HG03558 (cell line): ENCODE measurements around the gene DAZ3.
"Not testable (repeated sequence)": the region's sequence is repeated elsewhere in the genome, so short reads cannot be mapped to it uniquely, and the experiment has no call there.

Source experiments
- ATAC-seq: cut with Tn5 transposase; IDR thresholded peaks from one replicate; pipeline ENCODE4 v1.9.1; 2021; ENCODE audit warnings: moderate number of reproducible peaks; ENCODE audit not compliant: unreplicated experiment; ENCODE audit errors: extremely low read depth

The DAZ3 gene, protein sequence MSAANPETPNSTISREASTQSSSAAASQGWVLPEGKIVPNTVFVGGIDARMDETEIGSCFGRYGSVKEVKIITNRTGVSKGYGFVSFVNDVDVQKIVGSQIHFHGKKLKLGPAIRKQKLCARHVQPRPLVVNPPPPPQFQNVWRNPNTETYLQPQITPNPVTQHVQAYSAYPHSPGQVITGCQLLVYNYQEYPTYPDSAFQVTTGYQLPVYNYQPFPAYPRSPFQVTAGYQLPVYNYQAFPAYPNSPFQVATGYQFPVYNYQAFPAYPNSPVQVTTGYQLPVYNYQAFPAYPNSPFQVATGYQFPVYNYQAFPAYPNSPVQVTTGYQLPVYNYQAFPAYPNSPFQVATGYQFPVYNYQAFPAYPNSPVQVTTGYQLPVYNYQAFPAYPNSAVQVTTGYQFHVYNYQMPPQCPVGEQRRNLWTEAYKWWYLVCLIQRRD

DNA sequence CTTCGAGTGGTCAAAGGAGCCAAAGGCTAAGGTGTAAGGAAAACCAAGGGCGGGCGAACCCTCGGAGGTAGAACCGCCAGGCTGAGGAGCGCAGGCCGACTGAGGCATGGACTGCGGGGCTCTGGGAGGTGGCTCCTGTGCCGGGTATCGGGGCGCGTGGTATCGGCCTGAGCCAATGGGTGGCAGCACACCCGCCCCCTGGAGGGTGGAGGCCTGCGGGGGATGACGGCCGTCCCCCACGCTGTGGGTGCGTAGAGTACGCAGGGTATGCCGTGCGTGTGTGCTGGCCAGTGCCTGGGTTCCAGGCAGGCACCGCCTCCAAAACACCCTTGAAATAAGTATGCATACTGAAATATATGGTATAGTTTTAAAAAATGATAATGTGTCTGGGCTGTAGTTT, at the start of gene DAZ3:
Gene DAZ3, minus strand, starts transcription at position 101 of the 400 bp plus-strand sequence. CDS start 208 bp downstream, outside the sequence.
- not testable (repeated sequence) for ATAC-seq

DNA sequence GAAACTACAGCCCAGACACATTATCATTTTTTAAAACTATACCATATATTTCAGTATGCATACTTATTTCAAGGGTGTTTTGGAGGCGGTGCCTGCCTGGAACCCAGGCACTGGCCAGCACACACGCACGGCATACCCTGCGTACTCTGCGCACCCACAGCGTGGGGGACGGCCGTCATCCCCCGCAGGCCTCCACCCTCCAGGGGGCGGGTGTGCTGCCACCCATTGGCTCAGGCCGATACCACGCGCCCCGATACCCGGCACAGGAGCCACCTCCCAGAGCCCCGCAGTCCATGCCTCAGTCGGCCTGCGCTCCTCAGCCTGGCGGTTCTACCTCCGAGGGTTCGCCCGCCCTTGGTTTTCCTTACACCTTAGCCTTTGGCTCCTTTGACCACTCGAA, 20.4 kb upstream of the DAZ3 start, which contains the start of gene DAZ4:
Gene DAZ4, plus strand, starts transcription at position 301 of the 400 bp plus-strand sequence. CDS start 208 bp downstream, outside the sequence.
- not testable (repeated sequence) for ATAC-seq

DNA sequence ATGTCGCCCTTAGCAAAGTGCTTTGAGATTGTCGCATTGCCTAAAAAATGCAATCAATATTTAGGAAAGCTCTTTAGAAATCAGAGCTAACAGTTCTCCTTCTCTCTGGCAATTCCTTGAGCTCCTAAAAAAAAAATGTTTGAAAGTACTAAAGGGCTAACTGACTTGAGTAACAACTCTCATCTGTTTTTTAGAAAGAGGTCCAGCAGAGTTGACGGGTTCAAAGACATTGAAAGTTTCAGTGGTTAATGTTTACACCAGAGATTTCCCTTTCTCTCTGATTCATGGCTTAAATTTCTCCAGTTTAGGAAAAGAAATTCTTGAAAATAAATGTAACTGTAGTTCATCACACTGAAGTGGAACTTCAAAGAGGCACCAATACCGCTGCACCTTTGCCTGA, 11.9 kb upstream of the DAZ3 start:
- ATAC-seq: not testable (repeated sequence)

DNA sequence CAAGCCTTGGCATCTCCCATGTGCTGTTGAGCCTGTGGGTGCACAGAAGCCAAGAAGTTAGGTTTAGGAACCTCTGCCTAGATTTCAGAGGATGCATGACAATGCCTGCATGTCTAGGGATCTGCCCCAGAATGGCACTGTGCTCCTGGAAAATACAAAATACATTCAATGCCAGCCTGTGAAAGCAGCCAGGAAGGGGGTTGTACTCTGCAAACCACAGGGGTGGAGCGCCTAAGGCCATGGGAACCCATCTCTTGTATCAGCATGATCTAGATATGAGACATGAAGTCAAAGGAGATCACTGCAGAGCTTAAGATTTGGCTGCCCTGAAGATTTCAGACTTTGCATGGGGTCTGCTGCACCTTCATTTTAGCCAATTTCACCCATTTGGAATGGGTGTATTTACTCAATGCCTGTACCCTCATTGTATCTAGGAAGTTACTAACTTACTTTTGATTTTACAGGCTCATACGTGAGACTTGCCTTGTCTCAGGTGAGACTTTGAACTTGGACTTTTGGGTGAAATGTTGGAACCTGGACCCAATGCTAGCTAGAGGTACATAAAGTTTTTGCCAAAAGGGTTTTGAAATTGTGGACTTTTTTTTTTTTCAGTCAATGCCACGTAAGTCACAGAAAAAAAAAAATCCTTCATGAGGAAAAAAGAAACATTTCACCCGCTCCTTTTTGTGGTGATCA, 11.1 kb upstream of the DAZ3 start:
- ATAC-seq: not testable (repeated sequence)

DNA sequence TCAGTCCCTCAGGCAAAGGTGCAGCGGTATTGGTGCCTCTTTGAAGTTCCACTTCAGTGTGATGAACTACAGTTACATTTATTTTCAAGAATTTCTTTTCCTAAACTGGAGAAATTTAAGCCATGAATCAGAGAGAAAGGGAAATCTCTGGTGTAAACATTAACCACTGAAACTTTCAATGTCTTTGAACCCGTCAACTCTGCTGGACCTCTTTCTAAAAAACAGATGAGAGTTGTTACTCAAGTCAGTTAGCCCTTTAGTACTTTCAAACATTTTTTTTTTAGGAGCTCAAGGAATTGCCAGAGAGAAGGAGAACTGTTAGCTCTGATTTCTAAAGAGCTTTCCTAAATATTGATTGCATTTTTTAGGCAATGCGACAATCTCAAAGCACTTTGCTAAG, 8.6 kb upstream of the DAZ3 start:
- ATAC-seq: not testable (repeated sequence)
